ENCODE measurements around the gene TTC27. TPM values are rescaled to one million over a fixed set of nuclear protein-coding genes. Genes with fewer than 3 reads are reported as not detected.
"Not testable (repeated sequence)": the region's sequence is repeated elsewhere in the genome, so short reads cannot be mapped to it uniquely, and the experiment has no call there.

TTC27 gene
- total RNA-seq, 1 donor from 2014 or later = 4.7 TPM

GRCh38 chr2:32841931-32842898 is 214.4 kb downstream of the TTC27 start:
- DNase-seq (ENCODE audit: low spot score) = no peak
- no peak for ATAC-seq

GRCh38 chr2:32843699-32844098 is 215.8 kb downstream of the TTC27 start:
- no peak for DNase-seq (ENCODE audit: low spot score)
- no peak for ATAC-seq

DNA sequence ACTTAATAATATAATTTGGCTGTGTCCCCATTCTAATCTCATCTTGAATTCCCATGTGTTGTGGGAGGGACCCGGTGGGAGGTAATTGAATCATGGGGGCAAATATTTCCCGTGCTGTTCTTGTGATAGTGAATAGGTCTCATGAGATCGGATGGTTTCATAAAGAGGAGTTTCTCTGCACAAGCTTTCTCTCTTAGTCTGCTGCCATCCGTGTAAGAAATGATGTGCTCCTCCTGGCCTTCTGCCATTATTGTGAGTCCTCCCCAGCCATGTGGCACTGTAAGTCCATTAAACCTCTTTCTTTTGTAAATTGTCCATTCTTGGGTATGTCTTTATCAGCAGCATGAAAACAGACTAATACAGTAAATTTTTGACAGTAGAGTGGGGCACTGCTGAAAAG is 216.4 kb downstream of the TTC27 start:
- DNase-seq (ENCODE audit: low spot score) (no peak), ATAC-seq (no peak)

GRCh38 chr2:32846274-32846673 is 218.4 kb downstream of the TTC27 start:
- not testable (repeated sequence) for ATAC-seq; DNase-seq (ENCODE audit: low spot score)

DNA sequence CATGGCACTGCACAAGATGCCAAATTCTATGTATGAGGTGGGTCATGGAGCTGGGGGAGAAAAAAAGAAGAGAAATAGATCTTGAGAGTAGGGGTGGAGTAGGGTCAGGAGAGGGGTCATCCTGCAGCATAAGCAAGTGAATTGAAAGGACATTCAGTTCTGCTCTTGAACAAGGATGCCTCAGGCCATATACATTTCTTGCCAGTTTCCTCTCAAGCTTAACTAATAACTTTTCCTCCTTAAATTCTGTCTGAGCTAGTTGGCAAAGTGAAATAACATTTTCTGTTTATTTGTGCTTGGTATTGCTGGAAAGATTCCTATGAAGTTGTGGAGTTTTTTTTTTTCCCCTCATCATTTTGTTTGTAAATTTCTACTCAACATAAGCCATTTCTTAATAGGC is 219.9 kb downstream of the TTC27 start:
- DNase-seq (ENCODE audit: low spot score) (no peak), ATAC-seq (no peak)

DNA sequence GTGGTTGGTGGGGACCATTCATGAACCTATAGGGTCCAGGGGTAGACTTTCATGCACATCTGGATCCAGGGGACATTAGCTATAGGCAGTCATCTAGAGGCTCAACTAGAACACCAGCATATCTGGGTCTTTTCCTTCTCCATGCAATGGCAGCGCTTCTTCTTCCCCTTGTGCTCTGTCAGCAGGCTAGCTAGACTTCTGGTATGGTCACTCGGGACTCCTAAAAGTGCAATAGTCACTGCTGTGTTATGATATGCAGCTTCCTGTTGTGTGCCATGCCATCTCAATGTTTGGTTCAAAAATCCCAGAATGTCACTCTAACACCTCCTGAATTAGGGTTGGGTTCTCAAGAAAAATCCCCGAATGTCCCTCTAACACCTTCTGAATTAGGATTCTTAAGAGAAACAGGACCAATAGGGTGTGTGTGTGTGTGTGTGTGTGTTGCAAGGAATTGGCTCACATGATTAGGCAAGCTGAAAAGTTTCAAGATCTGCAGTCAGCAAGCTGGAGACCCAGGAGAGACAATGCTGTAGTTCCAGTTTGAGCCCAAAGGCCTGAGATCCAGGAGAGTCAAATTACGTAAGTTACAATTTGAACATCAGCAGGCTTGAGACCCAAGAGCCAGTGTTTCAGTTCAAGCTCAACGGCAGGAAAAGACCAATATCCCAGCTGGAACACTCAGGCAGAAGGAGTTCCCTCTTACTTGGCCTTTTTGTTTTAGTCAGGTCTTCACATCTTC is 221.8 kb downstream of the TTC27 start:
- ATAC-seq = no peak
- no peak for DNase-seq (ENCODE audit: low spot score)

GRCh38 chr2:32851777-32852439 is 224.1 kb downstream of the TTC27 start:
- ATAC-seq (no peak), DNase-seq (ENCODE audit: low spot score) (no peak)

DNA sequence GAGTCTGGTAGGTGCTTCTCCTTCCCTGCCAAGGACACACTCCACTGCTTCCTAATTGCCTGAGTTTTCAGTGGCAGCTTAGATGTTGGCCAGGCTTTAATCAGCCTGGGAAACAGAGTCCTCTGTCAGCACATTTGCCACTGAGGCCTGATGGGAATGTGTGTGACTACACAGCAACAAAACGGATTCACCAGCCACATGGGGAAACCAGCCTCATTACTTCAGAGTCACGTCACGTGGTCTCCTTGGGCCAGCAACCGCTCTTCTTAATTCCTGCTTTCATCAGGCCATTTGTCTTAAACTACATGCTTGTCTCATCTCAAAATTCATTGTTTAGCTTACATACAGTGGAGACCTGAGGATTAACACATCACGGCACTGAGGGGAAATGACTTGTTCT is 225.0 kb downstream of the TTC27 start:
- ATAC-seq (no peak), DNase-seq (ENCODE audit: low spot score) (no peak)

GRCh38 chr2:32856891-32857290 is 229.0 kb downstream of the TTC27 start:
- ATAC-seq (no peak), DNase-seq (ENCODE audit: low spot score) (no peak)

DNA sequence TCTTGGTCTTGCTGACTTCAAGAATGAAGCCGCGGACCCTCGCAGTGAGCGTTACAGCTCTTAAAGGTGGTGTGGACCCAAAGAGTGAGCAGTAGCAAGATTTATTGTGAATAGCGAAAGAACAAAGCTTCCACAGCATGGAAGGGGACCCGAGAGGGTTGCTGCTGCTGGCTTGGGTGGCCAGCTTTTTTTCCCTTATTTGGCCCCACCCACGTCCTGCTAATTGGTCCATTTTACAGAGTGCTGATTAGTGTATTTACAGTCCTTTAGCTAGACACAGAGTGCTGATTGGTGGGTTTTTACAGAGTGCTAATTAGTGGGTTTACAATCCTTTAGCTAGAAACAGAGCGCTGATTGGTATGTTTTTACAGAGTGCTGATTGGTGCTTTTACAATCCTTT is 230.9 kb downstream of the TTC27 start:
- no peak for ATAC-seq
- DNase-seq (ENCODE audit: low spot score) = no peak

- ATAC-seq (no peak), DNase-seq (ENCODE audit: low spot score) (no peak)
Observed at GRCh38 chr2:32860385-32860784, 232.5 kb downstream of the TTC27 start.

- no peak for ATAC-seq
- no peak for DNase-seq (ENCODE audit: low spot score)
Observed at GRCh38 chr2:32862269-32863055, 234.6 kb downstream of the TTC27 start.

DNA sequence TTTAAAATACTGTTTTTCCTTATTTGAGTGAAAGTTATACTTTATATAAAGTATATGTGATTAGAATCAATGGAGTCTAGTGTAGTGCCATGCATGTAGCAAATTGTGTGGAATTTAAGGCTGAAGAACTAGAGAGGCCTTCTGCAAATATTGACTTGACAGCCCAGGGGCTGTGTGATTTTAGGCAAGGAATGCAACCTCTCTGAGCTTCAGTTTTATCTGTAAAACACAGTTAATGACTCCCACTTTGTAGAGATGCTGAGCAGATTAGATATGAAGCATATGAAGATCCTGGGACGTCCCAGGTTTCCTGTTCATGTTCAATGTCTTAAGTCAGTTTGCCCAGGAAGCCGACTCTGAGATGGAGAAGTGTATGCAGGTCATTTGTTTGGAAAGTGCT is 235.5 kb downstream of the TTC27 start:
- no peak for DNase-seq (ENCODE audit: low spot score)

DNA sequence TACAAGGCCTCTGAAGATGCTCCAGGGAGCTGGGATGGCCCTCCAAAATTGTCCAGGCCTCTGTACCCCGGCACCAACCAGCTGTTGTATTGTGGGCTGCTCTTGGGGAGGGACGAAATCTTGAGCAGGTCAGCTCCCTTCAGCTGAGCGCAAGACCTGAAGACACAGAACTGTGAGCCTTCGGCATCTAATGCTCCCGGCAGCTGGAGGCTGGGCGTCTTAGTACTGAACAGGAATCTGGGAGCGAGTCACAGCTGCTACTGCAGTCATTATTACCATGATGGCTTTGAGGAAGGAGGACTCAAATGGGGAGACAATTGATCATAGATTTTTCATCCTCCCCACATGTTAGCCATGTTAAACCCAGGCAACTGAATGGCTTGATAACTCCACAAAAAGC is 236.0 kb downstream of the TTC27 start:
- ATAC-seq (no peak), DNase-seq (ENCODE audit: low spot score) (no peak)

More for the DNA sequence above, 235.5 kb downstream of the TTC27 start:
- ATAC-seq = no peak

DNA sequence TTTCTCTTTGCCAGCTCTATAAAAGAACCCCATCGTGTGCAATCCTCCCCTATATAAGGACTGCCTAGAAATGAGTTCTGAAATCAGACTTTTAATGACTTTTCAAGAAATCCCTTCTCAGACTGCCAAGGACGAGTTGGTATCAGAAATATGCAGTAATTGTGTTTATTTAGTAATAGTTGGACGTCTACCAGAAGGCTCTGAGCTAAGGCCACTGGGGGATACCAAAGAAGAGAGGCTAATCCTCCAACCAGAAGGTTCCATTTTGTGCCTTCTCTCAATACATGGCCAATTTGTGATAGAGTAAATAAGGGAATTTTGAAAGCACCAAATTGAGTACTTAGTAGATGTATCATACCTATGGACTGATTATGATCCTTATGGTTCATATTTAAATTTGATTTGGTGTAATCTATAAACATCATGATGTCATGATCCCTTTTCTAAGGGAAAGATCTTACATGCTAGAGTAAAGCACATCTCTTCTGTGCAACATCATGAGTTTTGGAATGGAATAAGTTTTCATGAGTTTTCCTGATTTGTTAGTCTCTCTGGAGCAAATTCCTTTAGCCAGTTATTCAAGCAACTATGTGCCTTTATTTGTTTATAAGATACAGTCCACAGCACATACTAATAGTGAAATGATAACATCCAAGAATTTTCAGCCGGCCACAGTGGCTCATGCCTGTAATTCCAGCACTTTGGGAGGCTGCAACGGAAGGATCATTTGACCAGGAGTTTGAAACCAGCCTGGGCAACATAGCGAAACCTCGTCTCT is 236.7 kb downstream of the TTC27 start:
- ATAC-seq = no peak
- DNase-seq (ENCODE audit: low spot score) = no peak

- DNase-seq (ENCODE audit: low spot score) (no peak), ATAC-seq (no peak)
Observed at GRCh38 chr2:32865399-32866068, 237.7 kb downstream of the TTC27 start.

- DNase-seq (ENCODE audit: low spot score); ATAC-seq: not testable (repeated sequence)
Observed at GRCh38 chr2:32866462-32866861, 238.6 kb downstream of the TTC27 start.
